H1 (cell line): ENCODE results near the gene HYAL1.

Experiments
- JUND ChIP-seq: IDR thresholded peaks from 2 replicates; pipeline ENCODE4 v1.6.1; 2011; ENCODE audit warnings: mild to moderate bottlenecking, improper control_type of control experiment, low read length
- SP2 ChIP-seq: IDR thresholded peaks from 2 replicates; pipeline ENCODE4 v1.6.1; 2012; ENCODE audit warnings: mild to moderate bottlenecking, low read length, inconsistent platforms
- TF ChIP-seq, protein P1 (sequence below), 3 experiments: IDR thresholded peaks; 1 replicate in 2 of 3; 2 replicates in 1 of 3; pipeline versions ENCODE4 v1.5.1 to v1.6.1; 2011; ENCODE audit warnings: low read length in 3 of 3, mild to moderate bottlenecking in 3 of 3, inconsistent platforms in 2 of 3, low read depth in 1 of 3, moderate library complexity in 1 of 3; ENCODE audit not compliant: insufficient read depth in 1 of 3; ENCODE audit errors: control extremely low read depth in 1 of 3

DNA sequence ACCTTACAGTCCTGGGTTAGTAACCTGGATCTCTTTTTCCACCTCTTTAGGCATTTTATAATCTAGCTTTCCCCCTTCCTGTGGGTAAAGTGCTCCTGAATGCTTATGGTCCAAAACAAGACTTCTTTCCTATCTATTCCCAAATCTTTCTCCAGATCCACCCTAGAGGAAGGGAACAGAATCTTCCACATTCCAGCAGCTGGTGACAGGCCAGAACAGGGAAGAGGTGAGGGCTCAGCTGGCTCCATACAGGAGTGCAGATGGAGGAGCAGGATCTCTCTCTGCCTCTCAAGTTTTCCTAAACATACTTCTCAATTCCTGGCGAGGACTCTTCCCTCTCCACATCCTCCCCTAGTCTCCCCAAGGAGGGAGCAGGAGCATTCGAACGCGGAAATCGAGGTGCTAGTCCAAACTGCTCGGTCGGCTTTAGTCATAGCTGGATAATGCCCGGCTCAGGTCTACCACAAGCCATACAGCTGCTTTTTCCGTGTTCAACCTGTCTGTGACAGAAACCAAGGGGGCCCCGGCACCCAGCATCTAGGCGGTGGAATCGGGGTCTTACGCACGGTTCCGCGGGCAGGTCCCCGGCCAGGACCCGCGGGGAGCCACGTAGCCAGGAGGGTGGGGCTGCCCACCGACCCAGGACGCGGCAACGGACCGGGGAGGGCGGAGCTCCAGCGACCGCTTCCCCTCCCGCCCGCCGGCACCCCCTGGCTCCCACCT is 33.2 kb upstream of the HYAL1 start:
- TF ChIP-seq, protein P1, sequence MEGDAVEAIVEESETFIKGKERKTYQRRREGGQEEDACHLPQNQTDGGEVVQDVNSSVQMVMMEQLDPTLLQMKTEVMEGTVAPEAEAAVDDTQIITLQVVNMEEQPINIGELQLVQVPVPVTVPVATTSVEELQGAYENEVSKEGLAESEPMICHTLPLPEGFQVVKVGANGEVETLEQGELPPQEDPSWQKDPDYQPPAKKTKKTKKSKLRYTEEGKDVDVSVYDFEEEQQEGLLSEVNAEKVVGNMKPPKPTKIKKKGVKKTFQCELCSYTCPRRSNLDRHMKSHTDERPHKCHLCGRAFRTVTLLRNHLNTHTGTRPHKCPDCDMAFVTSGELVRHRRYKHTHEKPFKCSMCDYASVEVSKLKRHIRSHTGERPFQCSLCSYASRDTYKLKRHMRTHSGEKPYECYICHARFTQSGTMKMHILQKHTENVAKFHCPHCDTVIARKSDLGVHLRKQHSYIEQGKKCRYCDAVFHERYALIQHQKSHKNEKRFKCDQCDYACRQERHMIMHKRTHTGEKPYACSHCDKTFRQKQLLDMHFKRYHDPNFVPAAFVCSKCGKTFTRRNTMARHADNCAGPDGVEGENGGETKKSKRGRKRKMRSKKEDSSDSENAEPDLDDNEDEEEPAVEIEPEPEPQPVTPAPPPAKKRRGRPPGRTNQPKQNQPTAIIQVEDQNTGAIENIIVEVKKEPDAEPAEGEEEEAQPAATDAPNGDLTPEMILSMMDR (IDR thresholded peaks at IDR 0.05; ENCODE audit: control extremely low read depth in 1 of 3, insufficient read depth in 1 of 3, low read depth in 1 of 3, low read length in 3 of 3): no peak
- TF ChIP-seq JUND: no peak
- TF ChIP-seq SP2: no peak
